SU-DHL-6 (cell line): ENCODE results near the gene MCM9.
A peak's percentile ranks its signal among the peaks of the same experiment; 100 is the strongest.

ENCODE experiments used
- H2AFZ ChIP-seq: fragments of 200-600 bp; sonication (generic); 2 replicates; pipeline ENCODE4 v1.6.1; 2014; ENCODE audit warnings: low read depth, mild to moderate bottlenecking, moderate library complexity, mixed read lengths, antibody characterized with exemption, low read length; ENCODE audit not compliant: severe bottlenecking
- H3F3A ChIP-seq: fragments of 200-600 bp; shearing (Covaris generic); 2 replicates; pipeline ENCODE4 v1.6.0; 2016; ENCODE audit warnings: antibody characterized with exemption, mild to moderate bottlenecking; ENCODE audit not compliant: insufficient read depth
- H3K27ac ChIP-seq: fragments of 200-600 bp; sonication (generic); 2 replicates; pipeline ENCODE4 v1.5.1; 2016; ENCODE audit warnings: low read depth, mild to moderate bottlenecking, low read length, moderate library complexity, mixed read lengths
- H3K27me3 ChIP-seq: fragments of 200-600 bp; sonication (generic), shearing (Covaris generic); 2 replicates; pipeline ENCODE4 v1.6.0; 2014; ENCODE audit warnings: mild to moderate bottlenecking, low read length
- H3K36me3 ChIP-seq: fragments of 200-600 bp; sonication (generic); 2 replicates; pipeline ENCODE4 v1.6.1; 2014; ENCODE audit warnings: mild to moderate bottlenecking, low read length, mixed read lengths
- H3K4me2 ChIP-seq: fragments of 300-600, 200-600 bp; shearing (Covaris generic), sonication (generic); 2 replicates; pipeline ENCODE4 v1.6.0; 2014; ENCODE audit warnings: low read length, low read depth, mild to moderate bottlenecking; ENCODE audit not compliant: poor library complexity, severe bottlenecking
- H3K4me3 ChIP-seq: fragments of 200-600 bp; sonication (generic); 2 replicates; pipeline ENCODE4 v1.5.1; 2014; ENCODE audit warnings: antibody characterized with exemption, low read length, mild to moderate bottlenecking, mixed read lengths; ENCODE audit not compliant: insufficient read depth, poor library complexity, severe bottlenecking
- H3K79me2 ChIP-seq: fragments of 200-600 bp; sonication (generic); 2 replicates; pipeline ENCODE4 v1.6.1; 2014; ENCODE audit warnings: mild to moderate bottlenecking, low read length, moderate library complexity; ENCODE audit not compliant: insufficient read depth
- H3K9ac ChIP-seq: fragments of 200-600 bp; sonication (generic); 2 replicates; pipeline ENCODE4 v1.7.0; 2014; ENCODE audit warnings: mild to moderate bottlenecking, low read length
- H3K9me2 ChIP-seq: fragments of 200-600 bp; sonication (generic); replicated peaks from 2 replicates; pipeline ENCODE4 v1.6.1; 2014; ENCODE audit warnings: low read length; ENCODE audit not compliant: insufficient read depth
- H3K9me3 ChIP-seq: fragments of 200-600 bp; sonication (generic); 2 replicates; pipeline ENCODE4 v1.6.1; 2014; ENCODE audit warnings: low read length, mixed read lengths; ENCODE audit not compliant: insufficient read depth
- H4K20me1 ChIP-seq: fragments of 200-600 bp; sonication (generic); 2 replicates; pipeline ENCODE4 v1.6.1; 2014; ENCODE audit warnings: low read depth, mild to moderate bottlenecking, antibody characterized with exemption, low read length, moderate library complexity, mixed read lengths
- EZH2phosphoT487 ChIP-seq: fragments of 200-600 bp; sonication (generic), shearing (Covaris generic); conservative IDR thresholded peaks from 2 replicates; pipeline ENCODE4 v1.6.1; 2018; ENCODE audit warnings: mild to moderate bottlenecking, antibody characterized with exemption, low read length, moderate library complexity, mixed read lengths
- TF ChIP-seq, protein P1 (sequence below): fragments of 200-600 bp; sonication (generic); IDR thresholded peaks from one replicate; pipeline ENCODE4 v1.5.1; 2017; ENCODE audit warnings: antibody characterized with exemption, mild to moderate bottlenecking, low read length, moderate library complexity; ENCODE audit not compliant: insufficient read depth, poor library complexity, severe bottlenecking

Gene MCM9

DNA sequence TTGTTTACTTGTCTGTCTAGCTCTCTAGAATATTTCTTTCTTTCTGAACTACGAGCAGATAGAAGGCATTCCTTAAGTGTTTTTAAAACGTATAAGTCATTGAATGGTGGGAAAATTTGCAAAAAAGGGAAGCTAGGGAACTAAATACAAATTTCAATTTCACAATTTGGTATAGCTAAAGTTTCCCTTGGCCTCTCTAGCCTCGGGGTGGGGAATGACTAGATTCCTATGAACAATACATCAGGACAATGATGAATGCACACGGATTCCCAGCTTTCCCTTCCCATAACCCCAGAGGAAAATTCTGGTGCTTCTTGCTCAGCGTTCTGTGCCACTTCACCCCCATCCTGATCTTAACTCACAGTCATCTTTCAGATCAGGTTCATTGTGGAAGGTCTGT is 154.3 kb downstream of the MCM9 start:
- TF ChIP-seq EZH2phosphoT487: no peak
- TF ChIP-seq, protein P1, sequence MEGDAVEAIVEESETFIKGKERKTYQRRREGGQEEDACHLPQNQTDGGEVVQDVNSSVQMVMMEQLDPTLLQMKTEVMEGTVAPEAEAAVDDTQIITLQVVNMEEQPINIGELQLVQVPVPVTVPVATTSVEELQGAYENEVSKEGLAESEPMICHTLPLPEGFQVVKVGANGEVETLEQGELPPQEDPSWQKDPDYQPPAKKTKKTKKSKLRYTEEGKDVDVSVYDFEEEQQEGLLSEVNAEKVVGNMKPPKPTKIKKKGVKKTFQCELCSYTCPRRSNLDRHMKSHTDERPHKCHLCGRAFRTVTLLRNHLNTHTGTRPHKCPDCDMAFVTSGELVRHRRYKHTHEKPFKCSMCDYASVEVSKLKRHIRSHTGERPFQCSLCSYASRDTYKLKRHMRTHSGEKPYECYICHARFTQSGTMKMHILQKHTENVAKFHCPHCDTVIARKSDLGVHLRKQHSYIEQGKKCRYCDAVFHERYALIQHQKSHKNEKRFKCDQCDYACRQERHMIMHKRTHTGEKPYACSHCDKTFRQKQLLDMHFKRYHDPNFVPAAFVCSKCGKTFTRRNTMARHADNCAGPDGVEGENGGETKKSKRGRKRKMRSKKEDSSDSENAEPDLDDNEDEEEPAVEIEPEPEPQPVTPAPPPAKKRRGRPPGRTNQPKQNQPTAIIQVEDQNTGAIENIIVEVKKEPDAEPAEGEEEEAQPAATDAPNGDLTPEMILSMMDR: no peak
- no peaks in the 10 kb centered on the region for H3K79me2 ChIP-seq
- H3K36me3 ChIP-seq: no peaks in the 10 kb centered on the region
- H3K4me2 ChIP-seq: no peak overlapping the region
- no peaks in the 10 kb centered on the region for H3K27me3 ChIP-seq
- no peaks in the 10 kb centered on the region for H3K9me3 ChIP-seq
- no peak overlapping the region for H3K4me3 ChIP-seq
- H3K27ac ChIP-seq: no peak overlapping the region
- H3F3A ChIP-seq: no peaks in the 10 kb centered on the region
- H2AFZ ChIP-seq: no peak overlapping the region
- H3K9me2 ChIP-seq: no peaks in the 10 kb centered on the region
- H4K20me1 ChIP-seq: no peaks in the 10 kb centered on the region
- H3K9ac ChIP-seq: no peak overlapping the region

DNA sequence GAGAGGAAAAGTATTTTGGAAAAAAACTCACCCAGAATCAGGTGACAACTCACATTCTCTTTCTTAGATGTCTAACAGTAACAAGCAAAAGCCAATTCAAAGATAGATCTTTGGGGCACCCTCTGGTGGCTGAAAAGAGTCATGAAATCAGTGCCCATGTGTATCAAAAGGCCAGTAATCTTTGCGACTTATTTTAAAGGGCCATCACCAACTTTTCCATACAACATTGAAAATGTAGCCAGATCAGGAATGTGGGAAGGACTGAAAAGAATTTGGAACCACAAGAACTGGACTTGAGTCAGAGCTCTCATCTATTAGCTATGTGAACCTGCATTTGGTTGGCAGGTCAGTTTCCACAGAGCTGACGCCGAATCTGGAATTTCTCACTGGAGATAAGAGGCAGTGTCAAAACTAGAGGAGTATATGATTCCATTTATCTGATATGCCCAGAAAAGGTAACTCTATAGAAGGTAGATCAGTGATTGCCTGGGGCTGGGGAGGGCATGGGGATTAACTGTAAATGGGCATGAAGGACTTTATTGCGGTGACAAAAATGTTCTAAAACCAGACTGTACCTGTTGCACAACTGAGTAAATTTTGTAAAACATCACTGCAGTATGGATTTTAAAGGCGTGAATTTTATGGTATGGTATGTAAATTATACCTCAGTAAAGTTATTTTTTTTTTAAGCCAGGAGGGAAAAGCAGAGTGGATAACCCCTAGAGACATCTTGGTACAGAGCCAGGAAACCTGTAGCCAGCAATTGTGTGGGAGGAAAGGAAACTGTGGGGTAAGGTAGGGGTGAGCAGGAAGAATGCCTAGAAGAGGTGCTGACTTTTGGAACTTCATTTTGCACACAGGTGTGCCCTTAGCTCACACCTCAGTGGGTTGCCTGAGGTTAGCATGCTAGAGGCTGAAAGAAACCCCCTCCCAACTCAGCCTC is 158.1 kb downstream of the MCM9 start:
- TF ChIP-seq, protein P1: peak; percentile 45
- no peak for TF ChIP-seq EZH2phosphoT487
- H3K9me3 ChIP-seq: no peaks in the 10 kb centered on the region
- no peak overlapping the region for H3K4me3 ChIP-seq

DNA sequence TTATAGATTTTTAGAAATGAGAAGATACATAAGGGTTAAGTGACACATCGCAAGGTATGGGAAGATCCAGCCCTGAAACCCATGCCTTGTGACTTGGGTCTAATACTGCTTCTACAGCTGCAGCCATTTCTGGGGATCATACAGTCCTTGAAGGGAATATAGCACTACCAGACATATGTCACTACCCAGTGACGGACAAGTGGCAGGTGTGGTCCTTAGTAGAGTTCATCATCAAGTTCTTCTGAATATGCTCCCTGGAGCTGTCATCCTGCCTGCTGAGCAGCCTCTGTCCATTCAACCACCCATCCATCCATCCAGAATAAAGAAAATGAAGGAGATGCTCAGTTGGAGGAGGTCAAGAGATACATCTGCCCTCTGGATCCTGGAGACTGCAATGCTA is 159.6 kb downstream of the MCM9 start:
- Histone ChIP-seq H3K4me2 (no peak overlapping the region), H3K27me3 (no peaks in the 10 kb centered on the region), H3K4me3 (no peak overlapping the region), H4K20me1 (no peaks in the 10 kb centered on the region), H3K9me3 (no peaks in the 10 kb centered on the region), H3K9ac (no peak overlapping the region), H3K27ac (no peak overlapping the region), H3K79me2 (no peaks in the 10 kb centered on the region), H3F3A (no peaks in the 10 kb centered on the region), H3K9me2 (no peaks in the 10 kb centered on the region), H3K36me3 (no peaks in the 10 kb centered on the region), H2AFZ (no peak overlapping the region)
- TF ChIP-seq, protein P1: no peak
- TF ChIP-seq EZH2phosphoT487: no peak

More for the DNA sequence above, 158.1 kb downstream of the MCM9 start:
- no peaks in the 10 kb centered on the region for H3K79me2 ChIP-seq
- no peak overlapping the region for H3K27ac ChIP-seq
- H3K36me3 ChIP-seq: no peaks in the 10 kb centered on the region
- no peaks in the 10 kb centered on the region for H3K27me3 ChIP-seq
- no peaks in the 10 kb centered on the region for H3K9me2 ChIP-seq
- no peaks in the 10 kb centered on the region for H3F3A ChIP-seq
- H4K20me1 ChIP-seq: no peaks in the 10 kb centered on the region
- no peak overlapping the region for H2AFZ ChIP-seq
- H3K4me2 ChIP-seq: no peak overlapping the region
- H3K9ac ChIP-seq: no peak overlapping the region
